Vagina (tissue), 2 donors: ENCODE data around the gene ANKRD42. TPM values are rescaled to one million over a fixed set of nuclear protein-coding genes. Genes with fewer than 3 reads are reported as not detected.

Experiments used
- DNase-seq, 2 donors: peaks; one replicate each; pipeline ENCODE4 v3.0.0-alpha.2; 2017; ENCODE audit errors: extremely low spot score in 2 of 2
- H3K27ac ChIP-seq: fragments of 200-600 bp; sonication (generic); one replicate; pipeline ENCODE4 v1.5.1; 2019
- H3K27me3 ChIP-seq: fragments of 200-600 bp; sonication (generic); one replicate; pipeline ENCODE4 v1.5.1; 2019
- H3K36me3 ChIP-seq, 2 donors: fragments of 200-600 bp; sonication (generic); one replicate each; pipeline ENCODE4 v1.5.1; 2017 to 2019
- H3K4me1 ChIP-seq: fragments of 200-600 bp; sonication (generic); one replicate; pipeline ENCODE4 v1.5.1; 2019
- H3K4me3 ChIP-seq, 2 donors: fragments of 200-600 bp; sonication (generic); 1 replicate in 1 of 2; 2 replicates in 1 of 2; pipeline ENCODE4 v1.5.1; 2016 to 2019
- H3K9me3 ChIP-seq: fragments of 200-600 bp; sonication (generic); one replicate; pipeline ENCODE4 v1.5.1; 2019
- CTCF ChIP-seq, 3 experiments: fragments of 450-650 bp in 2 of 3; fragments of 200-600 bp in 1 of 3; sonication (generic) in 1 of 3; IDR thresholded peaks; one replicate each; pipeline ENCODE4 v1.5.1; 2017 to 2019; ENCODE audit warnings: antibody characterized with exemption in 3 of 3, mild to moderate bottlenecking in 2 of 3, moderate library complexity in 2 of 3
- POLR2A ChIP-seq, 2 donors: fragments of 450-650 bp; IDR thresholded peaks; one replicate each; pipeline ENCODE4 v1.6.1; 2017; ENCODE audit warnings: antibody characterized with exemption in 2 of 2, mild to moderate bottlenecking in 2 of 2, moderate library complexity in 2 of 2
- POLR2AphosphoS5 ChIP-seq, 2 donors: sonication (generic); formaldehyde crosslinking; IDR thresholded peaks; one replicate each; pipeline ENCODE4 v1.9.0; 2017; ENCODE audit warnings: antibody characterized with exemption in 2 of 2, mild to moderate bottlenecking in 2 of 2, low read depth in 1 of 2; ENCODE audit not compliant: insufficient read depth in 1 of 2
- intact Hi-C: fragments of 100-400 bp; cut with DNase I; formaldehyde crosslinking; loops from one replicate; pipeline ENCODE4 v1.15.1; 2023
- total RNA-seq: library from RNA; depleted of rRNA; stranded (reverse); fragments of >200 nt; gene quantifications from one replicate; pipeline ENCODE4 v1.2.3, GENCODE V29; 2016

Gene ANKRD42
- total RNA-seq, 1 donor from 2014 or later, result 10.3 TPM

- no peak for DNase-seq
- TF ChIP-seq POLR2A (IDR thresholded peaks at IDR 0.05) (no peak), CTCF (IDR thresholded peaks at IDR 0.05) (no peak), POLR2AphosphoS5 (IDR thresholded peaks at IDR 0.05; ENCODE audit: insufficient read depth in 1 of 2, low read depth in 1 of 2) (no peak)
- Histone ChIP-seq H3K9me3 (no peaks in the 10 kb centered on the region), H3K4me1 (peaks cover 62% of the 10 kb centered on the region), H3K4me3 (no peak overlapping the region), H3K27me3 (no peaks in the 10 kb centered on the region), H3K36me3 (peaks cover 0 to 26% of the 10 kb centered on the region in 2 donors), H3K27ac (peak overlapping the region; percentile 99)
- intact Hi-C loops, result no loop called here
Measured at GRCh38 chr11:83161610-83162199, 31.8 kb upstream of the ANKRD42 start.

GRCh38 chr11:83162377-83162776, 31.1 kb upstream of the ANKRD42 start:
- Histone ChIP-seq H3K36me3 (peaks cover 0 to 32% of the 10 kb centered on the region in 2 donors), H3K4me1 (peaks cover 62% of the 10 kb centered on the region), H3K27ac (peak overlapping the region; percentile 20), H3K27me3 (no peaks in the 10 kb centered on the region), H3K4me3 (no peak overlapping the region), H3K9me3 (no peaks in the 10 kb centered on the region)
- TF ChIP-seq POLR2AphosphoS5 (IDR thresholded peaks at IDR 0.05; ENCODE audit: insufficient read depth in 1 of 2, low read depth in 1 of 2), result no peak
- TF ChIP-seq CTCF (IDR thresholded peaks at IDR 0.05), result no peak
- TF ChIP-seq POLR2A (IDR thresholded peaks at IDR 0.05), result no peak
- intact Hi-C loops, result no loop called here
- no peak for DNase-seq

GRCh38 chr11:83166193-83166866, 27.2 kb upstream of the ANKRD42 start:
- DNase-seq, result no peak
- no peaks in the 10 kb centered on the region for H3K27me3 ChIP-seq
- H3K4me3 ChIP-seq, result no peak overlapping the region
- intact Hi-C loops, result no loop called here
- peaks cover 67% of the 10 kb centered on the region for H3K4me1 ChIP-seq
- no peak for TF ChIP-seq POLR2A (IDR thresholded peaks at IDR 0.05)
- TF ChIP-seq CTCF (IDR thresholded peaks at IDR 0.05), result no peak
- TF ChIP-seq POLR2AphosphoS5 (IDR thresholded peaks at IDR 0.05; ENCODE audit: insufficient read depth in 1 of 2, low read depth in 1 of 2), result no peak
- H3K36me3 ChIP-seq, result peaks cover 0 to 53% of the 10 kb centered on the region in 2 donors
- H3K27ac ChIP-seq, result no peak overlapping the region
- no peaks in the 10 kb centered on the region for H3K9me3 ChIP-seq

GRCh38 chr11:83168756-83169155, 24.8 kb upstream of the ANKRD42 start:
- no peak for DNase-seq
- Histone ChIP-seq H3K36me3 (peaks cover 0 to 58% of the 10 kb centered on the region in 2 donors), H3K4me1 (peaks cover 67% of the 10 kb centered on the region), H3K27ac (no peak overlapping the region), H3K4me3 (no peak overlapping the region), H3K9me3 (no peaks in the 10 kb centered on the region), H3K27me3 (no peaks in the 10 kb centered on the region)
- intact Hi-C loops, result no loop called here
- no peak for TF ChIP-seq POLR2AphosphoS5 (IDR thresholded peaks at IDR 0.05; ENCODE audit: insufficient read depth in 1 of 2, low read depth in 1 of 2)
- TF ChIP-seq CTCF (IDR thresholded peaks at IDR 0.05), result no peak
- no peak for TF ChIP-seq POLR2A (IDR thresholded peaks at IDR 0.05)

- intact Hi-C loops, result no loop called here
- H3K36me3 ChIP-seq, result peaks cover 0 to 48% of the 10 kb centered on the region in 2 donors
- peaks cover 77% of the 10 kb centered on the region for H3K4me1 ChIP-seq
- TF ChIP-seq POLR2A (IDR thresholded peaks at IDR 0.05) (no peak), POLR2AphosphoS5 (IDR thresholded peaks at IDR 0.05; ENCODE audit: insufficient read depth in 1 of 2, low read depth in 1 of 2) (no peak), CTCF (IDR thresholded peaks at IDR 0.05) (no peak)
- no peak for DNase-seq
- H3K9me3 ChIP-seq, result no peaks in the 10 kb centered on the region
- H3K27ac ChIP-seq, result no peak overlapping the region
- peak overlapping the region in 1 of 2 donors; percentile 5 for H3K4me3 ChIP-seq
- H3K27me3 ChIP-seq, result no peaks in the 10 kb centered on the region
Measured at GRCh38 chr11:83170865-83171264, 22.6 kb upstream of the ANKRD42 start.
